PC-9 (cell line): Measurements from ENCODE around the gene UNC5B. TPM values are rescaled to one million over a fixed set of nuclear protein-coding genes. Genes with fewer than 3 reads are reported as not detected.

Source experiments
- BruUV-seq: library from RNA; stranded (reverse); fragments of 400-500 nt; replicated peaks from 2 replicates; lab custom pipeline; 2021; lab: Mats Ljungman, UMichigan
- CTCF ChIA-PET: fragments of 300-600 bp; sonication (Branson Sonifier 250); formaldehyde crosslinking; loops from one replicate; lab custom pipeline; 2022; ENCODE audit warnings: antibody characterized with exemption; lab: Charles Lee
- POLR2A ChIA-PET: fragments of 300-600 bp; sonication (Branson Sonifier 250); formaldehyde crosslinking; loops from one replicate; lab custom pipeline; 2022; ENCODE audit warnings: antibody characterized with exemption; ENCODE audit not compliant: unreplicated experiment; lab: Charles Lee
- DNase-seq, 2 experiments: peaks; one replicate each; pipeline versions ENCODE4 v3.0.0 to v3.0.0-alpha.2; 2015 to 2022; ENCODE audit warnings: mixed read lengths in 1 of 2
- H2AFZ ChIP-seq: fragments of 200-600 bp; sonication (generic); 2 replicates; pipeline ENCODE4 v1.8.1; 2017; ENCODE audit warnings: antibody characterized with exemption
- H3F3A ChIP-seq: fragments of 200-600 bp; sonication (generic); 2 replicates; pipeline ENCODE4 v1.8.1; 2017; ENCODE audit warnings: antibody characterized with exemption, mild to moderate bottlenecking, low read depth; ENCODE audit not compliant: insufficient read depth
- H3K27ac ChIP-seq: fragments of 200-600 bp; sonication (generic); 2 replicates; pipeline ENCODE4 v1.6.1; 2016; ENCODE audit warnings: mixed run types
- H3K27me3 ChIP-seq: fragments of 200-600 bp; sonication (generic); 2 replicates; pipeline ENCODE4 v1.6.1; 2016; ENCODE audit warnings: low read depth, mixed run types; ENCODE audit not compliant: insufficient read depth
- H3K36me3 ChIP-seq: fragments of 200-600 bp; sonication (generic); 2 replicates; pipeline ENCODE4 v1.6.1; 2016; ENCODE audit warnings: low read depth, mixed run types
- H3K4me1 ChIP-seq: fragments of 200-600 bp; sonication (generic); replicated peaks from 2 replicates; pipeline ENCODE4 v1.6.1; 2016; ENCODE audit warnings: mixed run types; ENCODE audit not compliant: insufficient read depth
- H3K4me2 ChIP-seq: fragments of 200-600 bp; sonication (generic); 2 replicates; pipeline ENCODE4 v1.6.1; 2017; ENCODE audit warnings: mixed run types
- H3K4me3 ChIP-seq: fragments of 200-600 bp; sonication (generic); 2 replicates; pipeline ENCODE4 v1.6.1; 2016; ENCODE audit warnings: mixed run types
- H3K79me2 ChIP-seq: fragments of 200-600 bp; sonication (generic); 2 replicates; pipeline ENCODE4 v1.6.1; 2017; ENCODE audit warnings: low read depth, mixed run types
- H3K9me2 ChIP-seq: fragments of 200-600 bp; sonication (generic); 2 replicates; pipeline ENCODE4 v1.8.1; 2017; ENCODE audit warnings: mild to moderate bottlenecking; ENCODE audit not compliant: insufficient read depth
- H3K9me3 ChIP-seq: fragments of 200-600 bp; sonication (generic); 2 replicates; pipeline ENCODE4 v1.8.1; 2016; ENCODE audit warnings: low read depth; ENCODE audit not compliant: insufficient read depth
- H4K20me1 ChIP-seq: fragments of 200-600 bp; sonication (generic); 2 replicates; pipeline ENCODE4 v1.8.1; 2017; ENCODE audit not compliant: insufficient read depth
- EZH2 ChIP-seq: fragments of 200-600 bp; sonication (generic); IDR thresholded peaks from 2 replicates; pipeline ENCODE4 v1.8.0; 2017; ENCODE audit warnings: antibody characterized with exemption, low read depth
- intact Hi-C: fragments of 100-400 bp; cut with micrococcal nuclease; formaldehyde crosslinking; loops from one replicate; pipeline ENCODE4 v1.10.0; 2022; ENCODE audit not compliant: unreplicated experiment
- total RNA-seq: library from RNA; stranded (reverse); gene quantifications from 2 replicates; pipeline ENCODE4 v1.2.3, GENCODE V29; 2021
- TF ChIP-seq, protein P1 (sequence below): fragments of 200-600 bp; sonication (generic); conservative IDR thresholded peaks from 2 replicates; pipeline ENCODE4 v1.6.1; 2017; ENCODE audit warnings: mixed run types, antibody characterized with exemption, mild to moderate bottlenecking, moderate library complexity

Gene UNC5B
- total RNA-seq, 1 experiment from 2014 or later: 1.7 TPM

- no peak overlapping the region for H3K4me3 ChIP-seq
- 0 out of 2 replicates have a peak, but pooled peaks cover 5% of the 10 kb centered on the region for H3K79me2 ChIP-seq
- ChIA-PET POLR2A (no interaction called here), CTCF (no interaction called here)
- no peaks in the 10 kb centered on the region for H3F3A ChIP-seq
- no peaks in the 10 kb centered on the region for H3K36me3 ChIP-seq
- DNase-seq: no peak
- H3K9me3 ChIP-seq: no peaks in the 10 kb centered on the region
- intact Hi-C loops: no loop called here
- H3K4me1 ChIP-seq: peaks cover 22% of the 10 kb centered on the region
- no peaks in the 10 kb centered on the region for H3K27me3 ChIP-seq
- H2AFZ ChIP-seq: no peak overlapping the region
- no peak for TF ChIP-seq EZH2
- TF ChIP-seq, protein P1, sequence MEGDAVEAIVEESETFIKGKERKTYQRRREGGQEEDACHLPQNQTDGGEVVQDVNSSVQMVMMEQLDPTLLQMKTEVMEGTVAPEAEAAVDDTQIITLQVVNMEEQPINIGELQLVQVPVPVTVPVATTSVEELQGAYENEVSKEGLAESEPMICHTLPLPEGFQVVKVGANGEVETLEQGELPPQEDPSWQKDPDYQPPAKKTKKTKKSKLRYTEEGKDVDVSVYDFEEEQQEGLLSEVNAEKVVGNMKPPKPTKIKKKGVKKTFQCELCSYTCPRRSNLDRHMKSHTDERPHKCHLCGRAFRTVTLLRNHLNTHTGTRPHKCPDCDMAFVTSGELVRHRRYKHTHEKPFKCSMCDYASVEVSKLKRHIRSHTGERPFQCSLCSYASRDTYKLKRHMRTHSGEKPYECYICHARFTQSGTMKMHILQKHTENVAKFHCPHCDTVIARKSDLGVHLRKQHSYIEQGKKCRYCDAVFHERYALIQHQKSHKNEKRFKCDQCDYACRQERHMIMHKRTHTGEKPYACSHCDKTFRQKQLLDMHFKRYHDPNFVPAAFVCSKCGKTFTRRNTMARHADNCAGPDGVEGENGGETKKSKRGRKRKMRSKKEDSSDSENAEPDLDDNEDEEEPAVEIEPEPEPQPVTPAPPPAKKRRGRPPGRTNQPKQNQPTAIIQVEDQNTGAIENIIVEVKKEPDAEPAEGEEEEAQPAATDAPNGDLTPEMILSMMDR: no peak
- H3K27ac ChIP-seq: no peak overlapping the region
- no peaks in the 10 kb centered on the region for H4K20me1 ChIP-seq
- BruUV-seq: no TSS peak
- H3K4me2 ChIP-seq: no peak overlapping the region
- no peaks in the 10 kb centered on the region for H3K9me2 ChIP-seq
These were observed 7.7 kb downstream of the UNC5B start for GRCh38 chr10:71219918-71220688.

GRCh38 chr10:71220689-71221540, 8.5 kb downstream of the UNC5B start:
- Histone ChIP-seq H3K36me3 (no peaks in the 10 kb centered on the region), H4K20me1 (no peaks in the 10 kb centered on the region), H3K27ac (no peak overlapping the region), H3K27me3 (no peaks in the 10 kb centered on the region), H3K4me2 (no peak overlapping the region), H3F3A (no peaks in the 10 kb centered on the region), H3K9me2 (no peaks in the 10 kb centered on the region), H3K9me3 (no peaks in the 10 kb centered on the region), H3K4me3 (no peak overlapping the region), H3K4me1 (peaks cover 22% of the 10 kb centered on the region), H3K79me2 (no peaks in the 10 kb centered on the region), H2AFZ (no peak overlapping the region)
- no peak for DNase-seq
- no TSS peak for BruUV-seq
- intact Hi-C loops: no loop called here
- CTCF ChIA-PET: interaction anchor here (0.7 kb wide), 1 partner anchor 1102 kb away, joined by 3 read pairs; no protein-coding TSS in a partner anchor
- TF ChIP-seq EZH2: no peak
- POLR2A ChIA-PET: no interaction called here

DNA sequence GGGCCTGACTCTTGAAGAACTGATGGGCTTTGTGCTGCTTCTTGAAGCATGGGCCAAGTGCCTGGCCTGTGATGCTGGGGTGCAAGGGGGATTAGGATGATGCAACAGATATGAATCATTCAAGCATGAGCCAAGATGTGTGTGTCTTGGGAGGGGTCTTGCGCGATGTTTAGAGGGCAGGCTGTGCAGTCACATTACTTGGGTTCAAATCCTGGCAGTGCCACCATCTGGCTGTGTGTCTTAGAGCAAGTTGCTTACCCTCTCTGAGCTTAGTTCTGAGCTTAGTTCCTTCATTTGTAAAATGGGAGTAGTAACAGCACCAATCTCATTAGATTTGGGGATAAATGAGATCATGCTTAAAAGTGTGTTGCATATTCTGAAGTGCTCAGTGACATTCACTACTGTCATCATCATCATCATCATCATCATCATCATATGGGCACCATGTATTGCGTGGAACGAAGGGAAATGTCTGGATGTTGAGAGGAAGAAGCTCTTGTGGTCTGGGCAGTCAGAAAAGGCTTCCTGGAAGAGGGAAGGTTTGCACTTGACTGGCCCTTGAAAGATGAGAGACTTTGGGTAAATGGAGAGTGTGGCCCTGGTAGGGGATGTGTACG, 9.3 kb downstream of the UNC5B start:
- H3K27me3 ChIP-seq: no peaks in the 10 kb centered on the region
- no peaks in the 10 kb centered on the region for H4K20me1 ChIP-seq

More for the DNA sequence above, 9.3 kb downstream of the UNC5B start:
- ChIA-PET POLR2A (no interaction called here), CTCF (interaction anchor here (0.7 kb wide), 1 partner anchor 1103 kb away, joined by 3 read pairs; no protein-coding TSS in a partner anchor)
- Histone ChIP-seq H3K9me2 (no peaks in the 10 kb centered on the region), H3F3A (no peaks in the 10 kb centered on the region), H3K4me3 (no peak overlapping the region), H3K4me1 (peaks cover 18% of the 10 kb centered on the region), H3K36me3 (no peaks in the 10 kb centered on the region), H3K9me3 (no peaks in the 10 kb centered on the region), H3K4me2 (no peak overlapping the region), H2AFZ (no peak overlapping the region), H3K27ac (no peak overlapping the region), H3K79me2 (no peaks in the 10 kb centered on the region)
- intact Hi-C loops: no loop called here
- no TSS peak for BruUV-seq
- TF ChIP-seq EZH2: no peak
- TF ChIP-seq, protein P1: no peak
- DNase-seq: no peak
